Right renal cortex interstitium (tissue), 3 donors: ENCODE results near the gene NR3C2. TPM values are rescaled to one million over a fixed set of nuclear protein-coding genes. Genes with fewer than 3 reads are reported as not detected.

Experiments used
- DNase-seq, 3 donors: peaks; one replicate each; pipeline ENCODE4 v3.0.0-alpha.2; 2013; ENCODE audit warnings: low read depth in 3 of 3, low spot score in 2 of 3
- polyA plus RNA-seq, 3 donors: library from polyadenylated mRNA; unstranded; fragments of 120-200 nt; gene quantifications; one replicate each; pipeline ENCODE4 v1.2.1, GENCODE V29; 2013; ENCODE audit not compliant: insufficient read length in 3 of 3

The NR3C2 gene
- 10 to 100 TPM; 15.8 to 17.8 (median 17.6) TPM for polyA plus RNA-seq

GRCh38 chr4:148441986-148442831 is at the start of gene NR3C2:
Gene NR3C2, minus strand, starts transcription at chr4:148442414.
- peak; percentile 92 to 98 (median 98) for DNase-seq

DNA sequence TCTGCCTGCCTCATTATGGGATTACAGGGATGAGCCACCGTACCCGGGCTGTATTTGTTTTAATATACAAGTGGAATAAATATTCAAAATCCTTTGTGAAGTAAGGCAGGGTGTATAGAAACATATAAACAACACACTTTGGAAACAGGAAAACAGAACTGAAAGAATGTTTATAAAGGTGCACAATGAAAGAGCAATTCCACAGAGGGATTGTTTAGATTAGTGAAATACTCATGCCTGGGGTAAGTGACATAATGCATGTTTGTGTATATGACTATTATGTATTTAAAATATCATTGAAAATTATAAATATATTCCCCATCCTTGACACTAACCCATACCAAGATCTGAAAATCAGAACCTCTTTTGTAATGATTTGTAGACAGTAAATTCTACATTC is 45.0 kb upstream of the NR3C2 start:
- no peak for DNase-seq

DNA sequence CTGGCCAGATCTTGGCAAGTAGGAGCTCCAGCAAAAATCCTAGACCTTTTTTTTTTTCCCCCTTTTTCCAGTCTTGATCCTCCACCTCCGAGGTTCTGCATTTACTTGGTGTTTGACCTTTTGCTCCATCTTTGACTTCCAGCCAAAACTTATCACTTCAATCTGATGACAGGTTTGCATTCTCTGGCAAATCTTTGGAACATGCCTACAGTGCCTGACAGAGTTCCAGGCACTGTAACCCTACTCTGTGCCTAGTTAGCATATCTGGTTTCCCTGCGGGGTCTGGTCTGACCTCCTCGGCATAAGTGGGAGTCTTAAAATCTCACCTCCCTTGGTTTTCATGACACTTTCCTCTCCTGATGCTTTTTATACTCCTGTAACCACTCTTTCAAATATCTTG is 39.4 kb upstream of the NR3C2 start:
- no peak for DNase-seq

GRCh38 chr4:148477276-148477675 is 35.1 kb upstream of the NR3C2 start:
- DNase-seq = no peak

DNA sequence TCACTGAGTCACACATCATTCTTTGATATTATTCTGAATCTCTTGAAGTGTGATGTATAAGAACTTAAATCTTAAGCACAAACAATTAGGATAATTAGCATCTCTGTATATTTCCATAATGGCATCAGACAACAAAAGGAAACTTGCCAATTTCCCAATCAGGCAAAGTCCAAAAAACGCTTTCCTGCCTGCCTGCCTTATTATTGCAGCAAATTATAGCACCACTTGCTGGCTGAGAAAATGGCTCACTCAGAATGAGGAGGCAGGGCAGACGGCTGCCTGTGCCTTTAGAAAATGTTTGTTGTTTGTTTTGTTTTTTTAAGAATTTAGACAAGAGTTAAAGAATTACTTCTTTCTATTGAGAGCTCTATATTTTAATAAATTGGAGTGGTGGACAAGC is 27.7 kb upstream of the NR3C2 start:
- DNase-seq = no peak

GRCh38 chr4:148454835-148455234 is 12.6 kb upstream of the NR3C2 start:
- no peak for DNase-seq

DNA sequence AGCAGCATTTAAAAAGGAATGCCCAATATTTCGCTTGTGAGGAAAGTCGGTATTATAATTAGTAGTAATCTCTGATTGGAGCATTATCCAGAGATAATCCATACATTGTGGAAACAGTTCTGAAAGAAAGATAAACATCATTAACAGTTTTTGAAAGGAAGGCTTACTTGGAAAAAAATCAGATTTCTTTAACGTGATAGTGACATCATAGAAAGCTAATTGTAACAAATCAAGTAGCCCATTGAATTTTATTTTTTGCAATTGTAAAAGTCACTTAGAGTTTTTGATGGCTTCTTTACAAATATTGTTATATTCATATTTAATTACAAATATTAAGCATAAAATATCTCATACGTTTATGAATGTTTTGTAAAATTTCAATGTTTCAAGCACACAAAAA is 11.6 kb upstream of the NR3C2 start:
- DNase-seq = no peak

DNA sequence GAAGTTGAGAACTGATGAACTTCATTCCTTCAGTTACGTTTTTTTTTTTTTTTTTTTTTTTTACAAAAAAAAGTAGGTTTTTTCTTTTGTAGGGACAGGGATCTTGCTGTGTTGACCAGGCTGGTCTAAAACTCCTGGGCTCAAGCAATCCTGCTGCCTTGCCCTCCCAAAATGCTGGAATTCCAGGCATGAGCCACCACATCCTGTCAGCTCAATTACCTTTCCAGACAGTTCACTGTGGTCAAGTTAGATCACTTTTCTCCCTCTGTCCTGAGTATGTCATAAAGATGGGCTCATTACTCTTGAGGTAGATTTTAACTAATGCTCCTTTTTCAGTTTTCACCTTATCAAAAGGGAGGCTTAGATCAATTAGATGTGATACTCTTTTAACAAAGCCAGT is 10.8 kb upstream of the NR3C2 start:
- DNase-seq = no peak

DNA sequence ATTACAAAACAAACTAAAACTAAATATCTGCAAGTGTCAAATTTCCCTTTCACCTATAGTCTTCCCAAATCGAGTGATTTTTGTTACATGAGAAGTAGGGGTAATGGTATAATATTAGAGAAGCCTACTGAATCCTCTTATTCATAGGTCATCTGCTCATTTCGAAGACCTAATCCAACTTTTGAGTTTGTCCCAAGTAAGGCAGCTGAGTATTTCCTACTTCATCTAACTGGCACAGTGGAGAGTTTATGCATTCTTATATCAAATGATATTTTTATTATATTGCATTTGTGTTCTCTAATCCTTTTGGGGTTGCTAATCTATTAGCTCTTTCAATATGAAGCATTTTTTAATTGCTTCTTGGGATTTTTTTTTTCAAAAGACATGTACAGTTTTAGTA is 7.7 kb upstream of the NR3C2 start:
- DNase-seq = no peak

- no peak for DNase-seq
Observed at GRCh38 chr4:148448141-148448540, 5.9 kb upstream of the NR3C2 start.

- no peak for DNase-seq
Observed at GRCh38 chr4:148447681-148448080, 5.5 kb upstream of the NR3C2 start.

GRCh38 chr4:148445860-148446330 is 3.7 kb upstream of the NR3C2 start:
- no peak for DNase-seq

DNA sequence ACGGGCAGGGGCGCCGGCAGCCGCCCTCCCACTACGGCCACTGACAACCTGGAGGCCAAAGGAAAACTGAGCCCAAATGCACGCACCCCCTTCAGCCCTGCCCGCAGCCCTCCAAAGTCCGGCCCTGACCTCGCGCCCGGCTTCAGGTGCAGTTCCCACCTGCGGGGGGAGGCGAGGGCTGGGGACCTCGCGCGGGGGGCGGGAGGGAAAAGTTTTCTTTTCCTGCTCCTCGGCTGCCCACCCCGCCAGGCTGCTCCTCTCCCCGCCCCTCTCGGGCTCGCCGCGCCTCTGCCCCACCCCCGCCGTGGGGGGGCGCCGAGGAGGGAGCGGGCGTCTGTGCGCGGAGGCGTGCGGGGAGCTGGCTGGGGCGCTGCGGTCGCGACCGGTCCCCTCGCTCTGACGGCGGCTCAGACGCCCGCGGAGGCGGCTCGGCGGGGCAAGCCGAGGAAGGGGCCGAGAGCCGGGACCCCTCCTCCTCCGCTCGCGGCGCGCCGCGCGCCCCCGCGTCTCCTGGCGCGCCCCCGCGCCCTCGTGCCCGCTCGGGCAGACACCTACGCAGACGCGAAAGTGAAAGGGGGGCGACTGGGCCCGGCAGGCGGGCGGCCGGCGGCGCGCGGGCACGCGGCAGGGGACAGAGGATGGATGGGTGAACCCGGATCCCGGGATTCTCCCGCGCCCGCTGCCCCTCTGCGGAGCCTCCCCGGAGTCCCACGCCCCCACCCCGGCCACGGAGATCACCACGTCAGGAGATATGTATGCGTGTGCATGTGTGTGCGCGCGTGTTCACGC is 3.1 kb upstream of the NR3C2 start:
- DNase-seq = no peak

DNA sequence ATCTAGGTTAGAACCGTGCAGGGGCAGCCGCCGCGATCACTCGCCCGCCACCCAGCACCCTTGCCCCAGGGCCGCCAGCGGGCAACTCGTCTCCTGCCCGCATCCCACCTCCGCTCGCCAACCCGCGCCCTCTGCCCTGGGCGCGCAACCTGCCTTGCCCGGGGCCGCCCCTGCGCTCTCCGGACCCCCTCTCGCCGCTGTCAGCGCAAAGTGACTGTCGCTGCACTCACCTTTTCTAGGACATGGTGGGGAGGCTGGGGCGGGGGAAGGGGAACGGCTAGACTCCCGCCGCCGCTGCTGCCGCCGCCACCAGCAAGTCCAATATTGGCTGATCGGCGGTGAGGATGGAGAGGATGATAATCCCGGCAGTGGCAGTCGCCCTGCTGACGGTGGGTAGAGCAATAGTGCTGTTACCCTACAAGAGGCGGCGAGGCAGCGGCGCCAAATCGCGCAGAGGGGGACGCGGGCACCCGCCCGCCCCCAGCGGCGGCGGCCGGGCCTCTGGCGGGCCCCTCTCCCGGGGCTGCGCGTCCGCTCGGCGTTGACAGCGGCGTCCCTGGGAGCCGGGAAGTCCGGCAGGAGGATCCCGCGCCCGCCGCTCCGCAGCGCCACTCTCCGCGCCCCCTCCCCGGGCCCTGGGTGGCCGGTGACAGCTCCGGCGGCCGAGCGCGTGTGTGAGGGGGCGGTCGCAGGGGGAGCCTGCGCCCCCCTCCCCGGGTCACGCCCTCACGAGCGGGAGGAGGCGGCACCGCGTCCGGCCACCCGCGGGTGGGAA is 2.3 kb upstream of the NR3C2 start:
- no peak for DNase-seq

DNA sequence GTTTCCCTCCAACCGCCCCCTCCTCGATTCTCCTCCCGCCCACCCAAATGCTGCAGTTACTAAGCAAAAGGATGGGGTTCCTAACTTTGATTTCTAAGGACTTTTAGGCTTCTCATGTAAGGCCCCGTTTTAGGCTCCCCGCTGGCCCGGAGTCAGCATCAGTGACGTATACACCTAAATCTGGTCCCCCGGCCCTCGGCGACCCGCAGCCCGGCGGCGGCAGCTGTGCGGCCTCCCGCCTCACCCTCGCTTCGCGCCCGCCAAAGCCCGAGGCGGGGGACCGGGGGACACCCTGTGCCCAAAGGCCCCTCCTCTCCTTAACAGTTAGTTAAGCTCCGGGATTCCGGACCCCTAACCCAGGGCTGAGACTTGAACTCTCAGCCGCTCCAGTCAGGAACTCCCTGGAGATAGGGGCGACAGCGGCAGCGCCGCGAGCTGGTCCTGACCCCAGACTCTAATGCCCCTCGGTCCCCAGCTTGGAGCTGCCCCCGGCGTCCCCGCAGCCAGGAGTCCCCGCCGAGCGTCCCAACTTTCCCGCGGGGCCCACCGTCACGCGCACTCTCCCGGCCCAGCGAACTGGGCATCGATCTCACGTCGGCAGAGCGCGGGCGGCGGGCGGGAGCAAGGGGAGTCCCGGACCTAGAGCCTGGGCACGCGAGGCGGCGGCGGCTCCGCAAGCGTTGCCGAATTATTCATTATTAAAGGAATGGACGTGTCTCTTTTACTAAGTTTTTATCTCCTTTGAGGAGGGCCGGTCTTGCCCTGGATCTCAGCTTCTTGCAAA is 1.5 kb upstream of the NR3C2 start:
- no peak for DNase-seq

- DNase-seq = no peak
Observed at GRCh38 chr4:148442832-148443511, 758 bp upstream of the NR3C2 start.

DNA sequence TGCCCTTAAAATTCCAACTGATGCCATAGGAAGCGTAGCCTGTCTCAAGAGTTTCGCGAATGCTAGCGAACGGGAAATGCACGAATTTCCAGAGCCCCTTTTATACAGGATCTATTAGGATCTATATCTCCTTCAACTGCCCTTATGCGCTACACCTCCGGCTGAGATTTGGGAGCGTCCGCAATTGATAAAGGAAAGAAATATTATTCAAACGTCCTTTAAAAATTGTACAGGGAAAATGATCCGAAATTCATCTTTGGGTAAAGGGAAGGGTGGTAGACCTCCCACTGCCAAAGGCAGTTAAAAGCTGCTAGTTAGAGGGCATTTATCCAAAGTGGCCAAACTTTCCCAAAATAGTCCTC is 609 bp downstream of the NR3C2 start:
- DNase-seq = no peak

DNA sequence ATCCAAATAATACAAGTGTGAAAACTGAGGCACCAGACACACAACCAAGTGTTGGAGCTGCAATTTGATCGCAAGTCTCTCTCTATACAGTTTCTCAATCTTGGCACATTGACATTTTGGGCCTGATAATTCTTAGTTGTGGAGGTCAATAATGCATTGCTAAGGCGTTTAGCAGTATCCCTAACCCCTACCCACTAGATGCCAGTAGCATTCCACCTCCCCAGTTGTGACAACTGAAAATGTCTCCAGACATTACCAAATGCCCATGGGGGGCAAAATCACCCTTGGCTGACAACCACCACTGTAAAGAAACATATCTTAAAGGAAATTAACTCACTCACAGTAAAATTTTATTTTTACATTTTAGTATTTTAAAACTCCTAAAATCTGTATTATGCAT is 4.2 kb downstream of the NR3C2 start:
- DNase-seq = no peak

- DNase-seq = no peak
Observed at GRCh38 chr4:148437439-148437838, 4.8 kb downstream of the NR3C2 start.

DNA sequence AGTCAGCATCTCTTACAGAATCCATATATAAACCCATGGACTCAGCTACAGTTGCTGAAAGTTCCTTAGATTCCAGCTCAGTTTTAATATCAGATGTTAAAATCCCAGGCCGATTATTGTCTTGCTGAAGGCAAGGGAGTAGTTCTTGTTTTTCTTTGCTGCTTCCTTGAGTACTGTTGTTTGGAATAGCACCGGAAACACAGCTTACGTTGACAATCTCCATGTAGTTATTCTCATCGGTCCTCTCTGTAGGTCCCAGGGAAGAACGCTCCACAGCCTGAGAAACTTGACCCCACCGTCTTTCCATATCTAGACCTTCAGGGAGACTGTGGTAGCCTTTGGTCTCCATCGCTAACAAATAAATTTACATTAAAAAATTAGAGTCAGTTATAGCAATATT is 5.7 kb downstream of the NR3C2 start:
- DNase-seq = no peak
